H7 (cell line): ENCODE results near the gene XRCC6. TPM values are rescaled to one million over a fixed set of nuclear protein-coding genes. Genes with fewer than 3 reads are reported as not detected.
A peak's percentile ranks its signal among the peaks of the same experiment; 100 is the strongest.

Experiments used
- DNase-seq: peaks from one replicate; pipeline ENCODE4 v3.0.0; 2012
- H3K27me3 ChIP-seq: 2 replicates; pipeline ENCODE4 v1.6.0; 2011; ENCODE audit warnings: mild to moderate bottlenecking, low read length; ENCODE audit not compliant: control insufficient read depth, insufficient read depth
- H3K36me3 ChIP-seq: replicated peaks from 2 replicates; pipeline ENCODE4 v1.5.1; 2011; ENCODE audit warnings: low read length; ENCODE audit not compliant: control insufficient read depth, insufficient read depth
- H3K4me3 ChIP-seq: 2 replicates; pipeline ENCODE4 v1.5.1; 2011; ENCODE audit warnings: low read depth, mild to moderate bottlenecking, control low read depth, low read length, moderate library complexity; ENCODE audit not compliant: insufficient read depth
- total RNA-seq: library from RNA; depleted of rRNA; stranded (reverse); fragments of >200 nt; shearing (Covaris generic); gene quantifications from 2 replicates; pipeline ENCODE4 v1.2.3, GENCODE V29; 2014; rRNA removed

The XRCC6 gene
- total RNA-seq, 1 experiment from 2014 or later = 658 TPM

GRCh38 chr22:41699264-41700107 lies 78.4 kb downstream of the XRCC6 start, which contains the start of gene MEI1:
TSS of gene MEI1 (plus strand) at chr22:41699503. CDS start at chr22:41699539, 36 bp downstream.
- no peak within 1 kb of the TSS for H3K4me3 ChIP-seq
- no peaks in the 10 kb centered on the region for H3K36me3 ChIP-seq
- no peaks in the 10 kb centered on the region for H3K27me3 ChIP-seq
- DNase-seq = peak; percentile 57

GRCh38 chr22:41700108-41700364 lies 78.9 kb downstream of the XRCC6 start:
- no peaks in the 10 kb centered on the region for H3K36me3 ChIP-seq
- no peak overlapping the region for H3K4me3 ChIP-seq
- no peak for DNase-seq
- H3K27me3 ChIP-seq = no peaks in the 10 kb centered on the region

GRCh38 chr22:41702763-41703162 lies 81.7 kb downstream of the XRCC6 start:
- DNase-seq = no peak
- H3K36me3 ChIP-seq = no peaks in the 10 kb centered on the region

GRCh38 chr22:41709341-41709740 lies 88.2 kb downstream of the XRCC6 start:
- Histone ChIP-seq H3K4me3 (no peak overlapping the region), H3K36me3 (no peaks in the 10 kb centered on the region), H3K27me3 (no peaks in the 10 kb centered on the region; the same call in 1 of the 2 replicates)
- DNase-seq = no peak

More at GRCh38 chr22:41702763-41703162, 81.7 kb downstream of the XRCC6 start:
- Histone ChIP-seq H3K27me3 (no peaks in the 10 kb centered on the region; the same call in 1 of the 2 replicates), H3K4me3 (no peak overlapping the region)

- H3K4me3 ChIP-seq = no peak overlapping the region
- H3K36me3 ChIP-seq = no peaks in the 10 kb centered on the region
- no peaks in the 10 kb centered on the region; the same call in 1 of the 2 replicates for H3K27me3 ChIP-seq
- no peak for DNase-seq
Measured at GRCh38 chr22:41713004-41713403, 91.9 kb downstream of the XRCC6 start.

Other genes starting within 250 kb of the XRCC6 start
- gene TEF, start 239.4 kb upstream of the XRCC6 start, total RNA-seq = 4.8 and 12.7 TPM in 2 replicates
- gene TOB2, start 174.5 kb upstream of the XRCC6 start, total RNA-seq = 31.7 and 33.1 TPM in 2 replicates
- gene PHF5A, start 152.6 kb upstream of the XRCC6 start, total RNA-seq = 111 and 115 TPM in 2 replicates
- 101 and 103 TPM in 2 replicates for gene ACO2, start 152.2 kb upstream of the XRCC6 start, total RNA-seq
- 8.5 and 9.5 TPM in 2 replicates for gene POLR3H, start 76.8 kb upstream of the XRCC6 start, total RNA-seq
- gene CSDC2, start 60.3 kb upstream of the XRCC6 start, total RNA-seq = 0.78 and 2.2 TPM in 2 replicates
- 5.6 and 7.7 TPM in 2 replicates for gene PMM1, start 31.5 kb upstream of the XRCC6 start, total RNA-seq
- 21.4 and 29.4 TPM in 2 replicates for gene DESI1, start 252 bp upstream of the XRCC6 start, total RNA-seq
- gene SNU13, start 67.6 kb downstream of the XRCC6 start, total RNA-seq = 140 TPM in 2 replicates
- not detected in 2 replicates for gene MEI1, start 78.2 kb downstream of the XRCC6 start, total RNA-seq
- gene CCDC134, start 179.4 kb downstream of the XRCC6 start, total RNA-seq = 17.0 and 19.3 TPM in 2 replicates
- gene SREBF2, start 211.8 kb downstream of the XRCC6 start, total RNA-seq = 93.8 and 118 TPM in 2 replicates